HEK293 (cell line): ENCODE data around the gene NARS2.

Experiments used
- CTCF ChIA-PET: fragments of 350-600 bp; formaldehyde crosslinking; extraction: SDS; loops from one replicate; lab custom pipeline; 2021; ENCODE audit warnings: antibody characterized with exemption; lab: Yijun Ruan, JAX
- POLR2A ChIA-PET: fragments of 300-600 bp; formaldehyde crosslinking; extraction: SDS; loops from one replicate; lab custom pipeline; 2020; ENCODE audit warnings: antibody characterized with exemption, inconsistent platforms; lab: Yijun Ruan, JAX
- H3K27ac ChIP-seq: fragments of 200-500 bp; sonication (Bioruptor generic); 2 replicates; pipeline ENCODE4 v1.5.1; 2014; ENCODE audit warnings: low read depth, low read length, control low read depth, inconsistent platforms; ENCODE audit errors: extremely low read depth
- H3K36me3 ChIP-seq, 2 experiments: fragments of 200-500 bp in 1 of 2; sonication (Bioruptor generic) in 1 of 2; 1 replicate in 1 of 2; 2 replicates in 1 of 2; pipeline ENCODE4 v1.5.1; 2014 to 2017; ENCODE audit warnings: inconsistent platforms in 2 of 2, low read length in 2 of 2; ENCODE audit not compliant: control insufficient read depth in 2 of 2, insufficient read depth in 1 of 2
- H3K4me1 ChIP-seq: fragments of 200-500 bp; sonication (Bioruptor generic); 2 replicates; pipeline ENCODE4 v1.5.1; 2014; ENCODE audit warnings: mild to moderate bottlenecking, low read length, inconsistent platforms; ENCODE audit not compliant: control insufficient read depth, insufficient read depth
- H3K4me3 ChIP-seq: 2 replicates; pipeline ENCODE4 v1.5.1; 2011; ENCODE audit warnings: low read depth, mild to moderate bottlenecking, control low read depth, low read length, moderate library complexity
- H3K9me3 ChIP-seq: fragments of 200-500 bp; sonication (Bioruptor generic); 2 replicates; pipeline ENCODE4 v1.5.1; 2014; ENCODE audit warnings: low read depth, low read length, inconsistent platforms; ENCODE audit not compliant: control insufficient read depth, insufficient read depth
- KLF8 ChIP-seq: fragments of 450-650 bp; formaldehyde crosslinking; IDR thresholded peaks from 2 replicates; pipeline ENCODE4 v1.5.1; 2016; ENCODE audit warnings: missing biosample characterization, missing genetic modification characterization
- PBX3 ChIP-seq: sonication (generic); formaldehyde crosslinking; IDR thresholded peaks from 2 replicates; pipeline ENCODE4 v1.8.1; 2022; ENCODE audit warnings: mild to moderate bottlenecking, moderate library complexity, missing genetic modification reagents
- ZBTB49 ChIP-seq: fragments of 450-650 bp; formaldehyde crosslinking; IDR thresholded peaks from 2 replicates; pipeline ENCODE4 v1.5.1; 2016; ENCODE audit warnings: missing biosample characterization, missing genetic modification characterization, low read depth
- ZNF112 ChIP-seq: fragments of 450-650 bp; formaldehyde crosslinking; IDR thresholded peaks from 2 replicates; pipeline ENCODE4 v1.5.0; 2017; ENCODE audit warnings: missing biosample characterization, missing genetic modification characterization
- ZNF114 ChIP-seq: fragments of 450-650 bp; formaldehyde crosslinking; IDR thresholded peaks from 2 replicates; pipeline ENCODE4 v1.5.0; 2017; ENCODE audit warnings: missing biosample characterization, missing genetic modification characterization
- ZNF19 ChIP-seq: fragments of 450-650 bp; formaldehyde crosslinking; IDR thresholded peaks from 2 replicates; pipeline ENCODE4; 2016; ENCODE audit warnings: missing biosample characterization, missing genetic modification characterization, low read depth
- ZNF266 ChIP-seq: fragments of 450-650 bp; formaldehyde crosslinking; IDR thresholded peaks from 2 replicates; pipeline ENCODE4 v1.5.1; 2016; ENCODE audit warnings: missing biosample characterization, missing genetic modification characterization, low read depth
- ZNF529 ChIP-seq: fragments of 450-650 bp; formaldehyde crosslinking; IDR thresholded peaks from 2 replicates; pipeline ENCODE4 v1.5.1; 2017; ENCODE audit warnings: missing genetic modification characterization, missing biosample characterization; ENCODE audit not compliant: insufficient replicate concordance
- ZNF621 ChIP-seq: fragments of 450-650 bp; formaldehyde crosslinking; IDR thresholded peaks from 2 replicates; pipeline ENCODE4 v1.5.1; 2017; ENCODE audit warnings: missing biosample characterization, missing genetic modification characterization
- ZNF623 ChIP-seq: fragments of 450-650 bp; formaldehyde crosslinking; IDR thresholded peaks from 2 replicates; pipeline ENCODE4 v1.5.1; 2016; ENCODE audit warnings: missing biosample characterization, missing genetic modification characterization
- ZNF660 ChIP-seq: fragments of 450-650 bp; IDR thresholded peaks from 2 replicates; pipeline ENCODE4 v1.5.1; 2018; ENCODE audit warnings: missing biosample characterization, mild to moderate bottlenecking, missing genetic modification characterization
- TF ChIP-seq, protein P1 (sequence below): fragments of 450-650 bp; formaldehyde crosslinking; IDR thresholded peaks from 2 replicates; pipeline ENCODE4 v1.5.1; 2016; ENCODE audit warnings: missing biosample characterization, missing genetic modification characterization, borderline replicate concordance
- TF ChIP-seq, protein P2 (sequence below): fragments of 450-650 bp; formaldehyde crosslinking; IDR thresholded peaks from 2 replicates; pipeline ENCODE4 v1.5.1; 2016; ENCODE audit warnings: missing biosample characterization, missing genetic modification characterization

The NARS2 gene

GRCh38 chr11:78533399-78533798 is 41.3 kb downstream of the NARS2 start:
- ChIA-PET POLR2A (no interaction called here), CTCF (interaction anchor here (2.4 kb wide), 1 partner anchor 31 kb away, joined by 10 read pairs; no protein-coding TSS in a partner anchor)
- H3K4me1 ChIP-seq: no peaks in the 10 kb centered on the region
- H3K27ac ChIP-seq: no peak overlapping the region
- peaks cover 0 to 18% of the 10 kb centered on the region in 2 experiments; a peak in 1 of 3 replicates for H3K36me3 ChIP-seq
- TF ChIP-seq ZNF660 (tag by site-specific recombination): no peak
- no peak for TF ChIP-seq ZBTB49 (tag by site-specific recombination)
- no peak for TF ChIP-seq PBX3 (CRISPR knock-in tag)
- TF ChIP-seq ZNF529 (tag by site-specific recombination): no peak
- TF ChIP-seq ZNF623 (tag by site-specific recombination): no peak
- no peak overlapping the region for H3K4me3 ChIP-seq
- H3K9me3 ChIP-seq: no peaks in the 10 kb centered on the region

GRCh38 chr11:78532991-78533390 is 41.7 kb downstream of the NARS2 start:
- Histone ChIP-seq H3K4me1 (no peaks in the 10 kb centered on the region), H3K4me3 (no peak overlapping the region), H3K27ac (no peak overlapping the region), H3K9me3 (no peaks in the 10 kb centered on the region), H3K36me3 (peaks cover 0 to 16% of the 10 kb centered on the region in 2 experiments; a peak in 1 of 3 replicates)
- TF ChIP-seq ZNF19 (no peak), ZNF114 (tag by site-specific recombination) (no peak), ZNF266 (no peak), ZNF112 (tag by site-specific recombination) (no peak)
- TF ChIP-seq, protein P1, sequence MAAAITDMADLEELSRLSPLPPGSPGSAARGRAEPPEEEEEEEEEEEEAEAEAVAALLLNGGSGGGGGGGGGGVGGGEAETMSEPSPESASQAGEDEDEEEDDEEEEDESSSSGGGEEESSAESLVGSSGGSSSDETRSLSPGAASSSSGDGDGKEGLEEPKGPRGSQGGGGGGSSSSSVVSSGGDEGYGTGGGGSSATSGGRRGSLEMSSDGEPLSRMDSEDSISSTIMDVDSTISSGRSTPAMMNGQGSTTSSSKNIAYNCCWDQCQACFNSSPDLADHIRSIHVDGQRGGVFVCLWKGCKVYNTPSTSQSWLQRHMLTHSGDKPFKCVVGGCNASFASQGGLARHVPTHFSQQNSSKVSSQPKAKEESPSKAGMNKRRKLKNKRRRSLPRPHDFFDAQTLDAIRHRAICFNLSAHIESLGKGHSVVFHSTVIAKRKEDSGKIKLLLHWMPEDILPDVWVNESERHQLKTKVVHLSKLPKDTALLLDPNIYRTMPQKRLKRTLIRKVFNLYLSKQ (tag by site-specific recombination): no peak
- CTCF ChIA-PET: interaction anchor here (2.4 kb wide), 1 partner anchor 32 kb away, joined by 10 read pairs; no protein-coding TSS in a partner anchor
- POLR2A ChIA-PET: interaction anchor here (0.9 kb wide), 1 partner anchor 64 kb away, joined by 6 read pairs; no protein-coding TSS in a partner anchor

- Histone ChIP-seq H3K4me1 (no peaks in the 10 kb centered on the region), H3K4me3 (no peak overlapping the region), H3K27ac (no peak overlapping the region)
- CTCF ChIA-PET: no interaction called here
- POLR2A ChIA-PET: no interaction called here
- TF ChIP-seq, protein P2, sequence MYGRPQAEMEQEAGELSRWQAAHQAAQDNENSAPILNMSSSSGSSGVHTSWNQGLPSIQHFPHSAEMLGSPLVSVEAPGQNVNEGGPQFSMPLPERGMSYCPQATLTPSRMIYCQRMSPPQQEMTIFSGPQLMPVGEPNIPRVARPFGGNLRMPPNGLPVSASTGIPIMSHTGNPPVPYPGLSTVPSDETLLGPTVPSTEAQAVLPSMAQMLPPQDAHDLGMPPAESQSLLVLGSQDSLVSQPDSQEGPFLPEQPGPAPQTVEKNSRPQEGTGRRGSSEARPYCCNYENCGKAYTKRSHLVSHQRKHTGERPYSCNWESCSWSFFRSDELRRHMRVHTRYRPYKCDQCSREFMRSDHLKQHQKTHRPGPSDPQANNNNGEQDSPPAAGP (tag by site-specific recombination): no peak
- TF ChIP-seq ZNF621 (no peak), KLF8 (tag by site-specific recombination) (no peak), ZNF112 (tag by site-specific recombination) (no peak)
- TF ChIP-seq, all 188 proteins: peak for 0
- Histone ChIP-seq H3K9me3 (no peaks in the 10 kb centered on the region), H3K36me3 (peaks cover 0 to 4% of the 10 kb centered on the region in 2 experiments; a peak in 1 of 3 replicates)
Observed at GRCh38 chr11:78526497-78527146, 48.0 kb downstream of the NARS2 start.
